Suprapubic skin (tissue), 4 donors: ENCODE measurements around the gene NBPF9. TPM values are rescaled to one million over a fixed set of nuclear protein-coding genes. Genes with fewer than 3 reads are reported as not detected.
"Not testable (repeated sequence)": the region's sequence is repeated elsewhere in the genome, so short reads cannot be mapped to it uniquely, and the experiment has no call there.

Source experiments
- DNase-seq, 2 donors: peaks; one replicate each; pipeline ENCODE4 v3.0.0-alpha.2; 2019; ENCODE audit warnings: low spot score in 2 of 2
- H3K27ac ChIP-seq: fragments of 200-600 bp; sonication (generic); one replicate; pipeline ENCODE4 v1.5.1; 2019
- H3K27me3 ChIP-seq: fragments of 200-600 bp; sonication (generic); one replicate; pipeline ENCODE4 v1.5.1; 2019
- H3K36me3 ChIP-seq: fragments of 200-600 bp; sonication (generic); one replicate; pipeline ENCODE4 v1.5.1; 2019
- H3K4me1 ChIP-seq: fragments of 200-600 bp; sonication (generic); one replicate; pipeline ENCODE4 v1.5.1; 2019
- H3K4me3 ChIP-seq: fragments of 200-600 bp; sonication (generic); one replicate; pipeline ENCODE4 v1.5.1; 2019; ENCODE audit warnings: mild to moderate bottlenecking
- H3K9me3 ChIP-seq: fragments of 200-600 bp; sonication (generic); one replicate; pipeline ENCODE4 v1.5.1; 2019
- CTCF ChIP-seq, 2 donors: fragments of 200-600 bp in 1 of 2; fragments of 450-650 bp in 1 of 2; sonication (generic) in 1 of 2; IDR thresholded peaks; one replicate each; pipeline ENCODE4 v1.5.1; 2016 to 2019; ENCODE audit warnings: antibody characterized with exemption in 2 of 2, mild to moderate bottlenecking in 1 of 2, moderate library complexity in 1 of 2
- WGBS: methylation state at CpG from one replicate; pipeline ENCODE4 v1.1.5; 2018; 5-methylcytosine and 5-hydroxymethylcytosine counted together
- total RNA-seq, 4 donors: library from RNA; depleted of rRNA; stranded (reverse); fragments of >200 nt; gene quantifications; one replicate each; pipeline ENCODE4 v1.1.0, GENCODE V29; 2016

Gene NBPF9
- total RNA-seq, 4 donors from 2014 or later = 8.0 to 22.3 (median 10.4) TPM

GRCh38 chr1:149075505-149076127 is 27.7 kb downstream of the NBPF9 start:
- H3K36me3 ChIP-seq, H3K4me1 ChIP-seq, H3K27me3 ChIP-seq, H3K9me3 ChIP-seq, DNase-seq, H3K4me3 ChIP-seq, H3K27ac ChIP-seq: not testable (repeated sequence)
- 73% methylated on average over 5 of the region's 9 CpGs for WGBS
- peak in 1 of 2 donors; percentile 8 for TF ChIP-seq CTCF (IDR thresholded peaks at IDR 0.05)

- H3K4me1 ChIP-seq, H3K4me3 ChIP-seq, DNase-seq, H3K27ac ChIP-seq, H3K9me3 ChIP-seq, H3K36me3 ChIP-seq, H3K27me3 ChIP-seq: not testable (repeated sequence)
- WGBS = 76% methylated on average over 3 of the region's 3 CpGs
Observed at GRCh38 chr1:149064611-149065010, 38.7 kb downstream of the NBPF9 start.

GRCh38 chr1:149043056-149043455 is 60.3 kb downstream of the NBPF9 start:
- not testable (repeated sequence) for DNase-seq, H3K4me1 ChIP-seq, H3K27me3 ChIP-seq, H3K36me3 ChIP-seq, H3K4me3 ChIP-seq, H3K9me3 ChIP-seq, H3K27ac ChIP-seq
- WGBS = no CpG with 5 or more reads among the region's 4 CpGs

- H3K4me1 ChIP-seq, H3K4me3 ChIP-seq, H3K27me3 ChIP-seq, H3K36me3 ChIP-seq, H3K27ac ChIP-seq, DNase-seq, H3K9me3 ChIP-seq: not testable (repeated sequence)
- whole genome bisulfite sequencing = no CpG with 5 or more reads among the region's 3 CpGs
Observed at GRCh38 chr1:149033916-149034315, 69.4 kb downstream of the NBPF9 start.

GRCh38 chr1:149024327-149024726 is 79.0 kb downstream of the NBPF9 start:
- not testable (repeated sequence) for H3K4me3 ChIP-seq, H3K27me3 ChIP-seq, H3K9me3 ChIP-seq, H3K4me1 ChIP-seq, H3K27ac ChIP-seq, H3K36me3 ChIP-seq, DNase-seq
- WGBS = no CpG with 5 or more reads among the region's 3 CpGs

GRCh38 chr1:149018577-149018976 is 84.8 kb downstream of the NBPF9 start:
- not testable (repeated sequence) for DNase-seq, H3K36me3 ChIP-seq, H3K27ac ChIP-seq, H3K4me1 ChIP-seq, H3K4me3 ChIP-seq, H3K9me3 ChIP-seq, H3K27me3 ChIP-seq
- 88% methylated on average over 2 of the region's 3 CpGs for WGBS

GRCh38 chr1:149016626-149017025 is 86.7 kb downstream of the NBPF9 start:
- DNase-seq, H3K27ac ChIP-seq, H3K27me3 ChIP-seq, H3K4me1 ChIP-seq, H3K4me3 ChIP-seq, H3K9me3 ChIP-seq, H3K36me3 ChIP-seq: not testable (repeated sequence)
- WGBS = no CpG with 5 or more reads among the region's 2 CpGs

GRCh38 chr1:149015522-149015921 is 87.8 kb downstream of the NBPF9 start:
- WGBS = 96% methylated on average over 3 of the region's 3 CpGs
- H3K36me3 ChIP-seq, H3K27me3 ChIP-seq, H3K27ac ChIP-seq, H3K9me3 ChIP-seq, H3K4me1 ChIP-seq, DNase-seq, H3K4me3 ChIP-seq: not testable (repeated sequence)

- not testable (repeated sequence) for H3K4me1 ChIP-seq, H3K4me3 ChIP-seq, H3K9me3 ChIP-seq, H3K27me3 ChIP-seq, H3K36me3 ChIP-seq, DNase-seq, H3K27ac ChIP-seq
- WGBS = 75% methylated on average over 4 of the region's 4 CpGs
Observed at GRCh38 chr1:149013513-149013912, 89.8 kb downstream of the NBPF9 start.

- not testable (repeated sequence) for H3K36me3 ChIP-seq, H3K4me3 ChIP-seq, H3K9me3 ChIP-seq, H3K27ac ChIP-seq, H3K27me3 ChIP-seq, DNase-seq, H3K4me1 ChIP-seq
- WGBS = no CpG with 5 or more reads among the region's 5 CpGs
Observed at GRCh38 chr1:149012599-149012998, 90.8 kb downstream of the NBPF9 start.

- H3K27me3 ChIP-seq, H3K9me3 ChIP-seq, H3K36me3 ChIP-seq, H3K4me3 ChIP-seq, DNase-seq, H3K4me1 ChIP-seq, H3K27ac ChIP-seq: not testable (repeated sequence)
- 91% methylated on average over 3 of the region's 3 CpGs for WGBS
Observed at GRCh38 chr1:149009761-149010160, 93.6 kb downstream of the NBPF9 start.

GRCh38 chr1:149008769-149009168 is 94.6 kb downstream of the NBPF9 start:
- H3K4me1 ChIP-seq, H3K27ac ChIP-seq, H3K36me3 ChIP-seq, H3K9me3 ChIP-seq, DNase-seq, H3K27me3 ChIP-seq, H3K4me3 ChIP-seq: not testable (repeated sequence)
- WGBS = 92% methylated on average over 2 of the region's 2 CpGs

GRCh38 chr1:149008326-149008725 is 95.0 kb downstream of the NBPF9 start:
- H3K36me3 ChIP-seq, DNase-seq, H3K27ac ChIP-seq, H3K4me3 ChIP-seq, H3K4me1 ChIP-seq, H3K27me3 ChIP-seq, H3K9me3 ChIP-seq: not testable (repeated sequence)
- WGBS = no CpG with 5 or more reads among the region's 4 CpGs
